ENCODE data around the gene ACBD4. TPM values are rescaled to one million over a fixed set of nuclear protein-coding genes. Genes with fewer than 3 reads are reported as not detected.
A peak's percentile ranks its signal among the peaks of the same experiment; 100 is the strongest.
"Not testable (repeated sequence)": the region's sequence is repeated elsewhere in the genome, so short reads cannot be mapped to it uniquely, and the experiment has no call there.

ACBD4 gene
- total RNA-seq, 4 donors from 2014 or later: 2.2 to 3.2 (median 2.5) TPM

DNA sequence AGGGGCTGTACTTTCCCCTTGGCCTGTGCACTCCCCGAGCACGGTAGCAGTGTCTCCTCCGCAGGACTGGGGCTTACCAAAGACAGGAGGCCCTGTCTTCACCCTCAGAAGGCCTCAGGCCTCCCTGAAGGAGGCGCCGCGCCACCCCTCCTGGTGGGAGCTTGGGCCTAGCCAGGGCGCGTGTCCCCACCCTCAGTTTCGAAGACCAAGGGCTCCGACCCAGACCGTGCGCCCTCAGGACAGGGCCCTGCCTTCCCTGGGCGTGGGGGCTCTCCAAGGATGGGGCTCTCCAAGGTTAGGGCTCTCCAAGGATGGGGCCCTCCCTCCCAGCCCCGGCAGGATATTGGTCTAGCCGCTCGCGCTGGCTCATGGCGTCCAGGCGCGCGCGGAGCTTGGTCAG, 14.9 kb upstream of the ACBD4 start:
- in situ Hi-C loops (cut with MboI; ENCODE audit: low sequenced_read_pairs in 4 of 4): loop anchor here in 1 of 4 donors (25.0 kb wide), 1 partner anchor 208 kb away; the partner anchor contains the start of gene GFAP
- intact Hi-C loops (cut with DNase I; ENCODE audit: low total_unique reads): no loop called here
- H3K4me3 ChIP-seq: no peak overlapping the region
- TF ChIP-seq, protein P1, sequence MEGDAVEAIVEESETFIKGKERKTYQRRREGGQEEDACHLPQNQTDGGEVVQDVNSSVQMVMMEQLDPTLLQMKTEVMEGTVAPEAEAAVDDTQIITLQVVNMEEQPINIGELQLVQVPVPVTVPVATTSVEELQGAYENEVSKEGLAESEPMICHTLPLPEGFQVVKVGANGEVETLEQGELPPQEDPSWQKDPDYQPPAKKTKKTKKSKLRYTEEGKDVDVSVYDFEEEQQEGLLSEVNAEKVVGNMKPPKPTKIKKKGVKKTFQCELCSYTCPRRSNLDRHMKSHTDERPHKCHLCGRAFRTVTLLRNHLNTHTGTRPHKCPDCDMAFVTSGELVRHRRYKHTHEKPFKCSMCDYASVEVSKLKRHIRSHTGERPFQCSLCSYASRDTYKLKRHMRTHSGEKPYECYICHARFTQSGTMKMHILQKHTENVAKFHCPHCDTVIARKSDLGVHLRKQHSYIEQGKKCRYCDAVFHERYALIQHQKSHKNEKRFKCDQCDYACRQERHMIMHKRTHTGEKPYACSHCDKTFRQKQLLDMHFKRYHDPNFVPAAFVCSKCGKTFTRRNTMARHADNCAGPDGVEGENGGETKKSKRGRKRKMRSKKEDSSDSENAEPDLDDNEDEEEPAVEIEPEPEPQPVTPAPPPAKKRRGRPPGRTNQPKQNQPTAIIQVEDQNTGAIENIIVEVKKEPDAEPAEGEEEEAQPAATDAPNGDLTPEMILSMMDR (IDR thresholded peaks at IDR 0.05 in 4 of 5, conservative IDR thresholded peaks at IDR 0.05 in 1 of 5): no peak
- TF ChIP-seq POLR2A (IDR thresholded peaks at IDR 0.05): no peak
- H3K36me3 ChIP-seq: peaks cover 0 to 15% of the 10 kb centered on the region in 2 donors
- ATAC-seq (no peak), DNase-seq (no peak)
- H3K27ac ChIP-seq: no peak overlapping the region
- no peaks in the 10 kb centered on the region for H3K9me3 ChIP-seq
- H3K4me1 ChIP-seq: peaks cover 26% of the 10 kb centered on the region in 2 donors
- H3K27me3 ChIP-seq: no peaks in the 10 kb centered on the region

DNA sequence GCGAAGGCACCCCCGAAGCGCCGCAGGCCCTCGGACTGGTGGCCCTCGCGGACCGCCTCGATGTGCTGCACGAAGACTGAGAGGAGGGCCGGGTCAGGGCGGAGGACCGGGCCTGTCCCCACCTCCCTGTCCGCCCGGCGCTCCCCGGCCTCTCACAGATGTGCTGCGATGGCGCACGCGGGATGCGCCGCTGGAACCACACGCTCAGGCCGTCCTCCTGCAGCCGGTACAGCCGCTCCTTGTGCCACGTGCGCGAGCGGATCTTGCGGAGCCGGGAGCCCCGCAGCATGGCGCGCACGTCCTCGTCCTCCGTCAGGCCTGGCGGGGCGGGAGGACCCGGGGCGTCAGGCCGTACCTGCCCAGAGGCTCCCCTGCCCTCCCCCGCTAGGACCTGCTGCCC, 14.4 kb upstream of the ACBD4 start:
- in situ Hi-C loops (cut with MboI; ENCODE audit: low sequenced_read_pairs in 4 of 4): loop anchor here in 1 of 4 donors (25.0 kb wide), 1 partner anchor 209 kb away; the partner anchor contains the start of gene GFAP

DNA sequence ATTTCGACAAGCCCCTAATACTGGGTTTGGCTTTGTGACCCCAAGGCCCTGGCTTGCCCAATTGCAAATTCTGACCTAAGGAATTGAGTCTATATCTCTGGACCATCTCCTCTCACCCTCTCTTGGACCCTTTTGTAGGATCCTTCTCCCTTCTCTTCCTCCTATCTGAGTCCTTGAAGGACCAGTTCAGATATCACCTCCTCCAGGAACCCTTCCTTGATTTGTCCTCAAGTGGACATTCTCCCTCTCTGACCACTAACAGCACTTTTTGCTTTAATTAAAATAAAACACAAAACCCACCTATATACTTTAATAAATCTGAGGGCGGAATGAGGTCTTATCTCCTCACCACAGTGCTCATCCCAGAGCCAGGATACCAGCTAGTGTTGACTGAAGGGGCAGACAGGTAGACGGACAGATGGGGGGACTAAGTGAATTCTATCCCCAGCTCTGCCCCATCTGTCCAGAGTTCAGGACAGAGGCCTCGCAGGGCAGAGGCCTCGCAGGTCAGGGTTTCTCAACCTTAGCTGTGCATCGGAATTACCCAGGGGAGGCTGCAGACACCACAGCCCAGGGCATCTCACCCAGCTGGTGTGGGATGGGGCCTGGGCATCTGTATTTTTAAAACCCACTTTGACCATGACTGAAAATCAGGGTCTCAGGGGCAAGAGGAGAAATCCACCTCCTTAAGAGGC, 12.3 kb upstream of the ACBD4 start:
- intact Hi-C loops (cut with DNase I; ENCODE audit: low total_unique reads): no loop called here
- in situ Hi-C loops (cut with MboI; ENCODE audit: low sequenced_read_pairs in 4 of 4): loop anchor here in 1 of 4 donors (25.0 kb wide), 1 partner anchor 211 kb away; the partner anchor contains the start of gene GFAP
- DNase-seq: no peak
- H3K4me1 ChIP-seq: peaks cover 44% of the 10 kb centered on the region in 2 donors
- ATAC-seq: no peak
- no peak for TF ChIP-seq POLR2A (IDR thresholded peaks at IDR 0.05)
- TF ChIP-seq, protein P1 (IDR thresholded peaks at IDR 0.05 in 4 of 5, conservative IDR thresholded peaks at IDR 0.05 in 1 of 5): no peak
- H3K4me3 ChIP-seq: no peak overlapping the region
- H3K9me3 ChIP-seq: no peaks in the 10 kb centered on the region
- no peaks in the 10 kb centered on the region for H3K27me3 ChIP-seq
- H3K36me3 ChIP-seq: peaks cover 0 to 7% of the 10 kb centered on the region in 2 donors
- peak overlapping the region in 3 of 4 donors; percentile 36 to 69 (median 53) for H3K27ac ChIP-seq

More for the DNA sequence above, 14.4 kb upstream of the ACBD4 start:
- no peak for DNase-seq
- Histone ChIP-seq H3K36me3 (peaks cover 0 to 15% of the 10 kb centered on the region in 2 donors), H3K27me3 (no peaks in the 10 kb centered on the region), H3K9me3 (no peaks in the 10 kb centered on the region), H3K27ac (no peak overlapping the region), H3K4me3 (no peak overlapping the region), H3K4me1 (peaks cover 26% of the 10 kb centered on the region in 2 donors)
- no peak for ATAC-seq
- intact Hi-C loops (cut with DNase I; ENCODE audit: low total_unique reads): no loop called here
- no peak for TF ChIP-seq POLR2A (IDR thresholded peaks at IDR 0.05)

DNA sequence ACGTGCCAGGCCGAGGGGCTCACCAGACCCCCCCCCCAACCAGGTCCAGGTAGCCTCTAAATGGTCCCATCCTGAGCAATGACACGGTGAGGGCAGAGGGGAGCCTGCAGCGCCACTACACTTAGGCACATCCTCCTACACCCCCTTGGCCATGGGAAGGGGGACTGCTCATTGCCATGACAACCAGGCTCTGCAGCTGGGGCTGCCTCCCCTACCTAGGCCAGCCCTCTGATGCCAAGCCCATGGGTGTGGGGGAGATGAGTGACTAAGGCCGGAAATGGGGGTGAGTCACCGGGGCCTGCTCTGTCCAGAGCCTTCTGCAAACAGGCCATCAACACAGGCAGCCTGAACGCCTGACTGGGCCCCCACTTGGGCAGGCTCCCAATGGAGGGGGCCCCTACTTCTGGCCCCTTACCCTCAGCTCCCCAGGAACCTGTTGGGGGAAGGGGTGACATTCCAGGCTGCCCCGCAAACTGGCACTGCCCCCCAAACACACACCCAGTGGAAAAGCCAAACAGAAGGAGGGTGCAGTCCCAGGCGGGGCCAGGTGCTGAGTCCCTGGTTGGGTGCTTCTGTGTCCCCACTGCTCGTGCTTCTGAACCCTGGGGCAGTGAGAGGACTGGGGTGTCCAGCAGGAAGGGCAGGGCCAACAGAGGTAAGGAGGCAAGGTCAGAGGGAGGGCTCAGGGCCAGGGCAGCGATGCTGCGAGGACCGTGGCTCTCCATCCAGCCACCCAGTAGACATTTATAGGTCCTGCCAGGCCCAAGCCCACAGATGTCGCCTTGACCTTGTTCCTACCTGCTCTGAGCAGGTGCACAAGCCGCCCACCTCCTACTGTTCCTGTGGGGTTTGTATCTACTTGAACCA, 11.3 kb upstream of the ACBD4 start:
- no peak for TF ChIP-seq POLR2A (IDR thresholded peaks at IDR 0.05)
- TF ChIP-seq, protein P1 (IDR thresholded peaks at IDR 0.05 in 4 of 5, conservative IDR thresholded peaks at IDR 0.05 in 1 of 5): no peak
- in situ Hi-C loops (cut with MboI; ENCODE audit: low sequenced_read_pairs in 4 of 4): loop anchor here in 1 of 4 donors (25.0 kb wide), 1 partner anchor 212 kb away; the partner anchor contains the start of gene GFAP
- Histone ChIP-seq H3K27me3 (no peaks in the 10 kb centered on the region), H3K27ac (peak overlapping the region; percentile 46 to 69 (median 56)), H3K9me3 (no peaks in the 10 kb centered on the region), H3K36me3 (no peaks in the 10 kb centered on the region), H3K4me3 (no peak overlapping the region), H3K4me1 (peaks cover 53 to 54% of the 10 kb centered on the region in 2 donors)
- intact Hi-C loops (cut with DNase I; ENCODE audit: low total_unique reads): no loop called here
- peak in 1 of 2 donors; percentile 56 for DNase-seq
- peak in 1 of 2 donors; percentile 41 for ATAC-seq

DNA sequence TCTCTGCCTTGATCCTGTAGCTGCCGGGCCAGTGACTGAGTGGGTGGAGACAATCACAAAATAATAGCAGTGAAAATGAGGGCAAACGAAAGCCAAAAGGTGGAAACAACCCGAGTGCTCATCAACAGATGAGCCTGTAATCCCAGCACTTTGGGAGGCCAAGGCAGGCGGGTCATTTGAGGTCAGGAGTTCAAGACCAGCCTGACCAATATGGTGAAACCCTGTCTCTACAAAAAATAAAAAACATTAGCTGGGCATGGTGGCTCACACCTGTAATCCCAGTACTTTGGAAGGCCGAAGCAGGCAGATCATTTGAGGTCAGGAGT, 10.7 kb upstream of the ACBD4 start:
- ATAC-seq; H3K36me3 ChIP-seq; H3K9me3 ChIP-seq; intact Hi-C loops (cut with DNase I; ENCODE audit: low total_unique reads); DNase-seq; H3K4me3 ChIP-seq; H3K27me3 ChIP-seq: not testable (repeated sequence)
- H3K4me1 ChIP-seq: peaks cover 59 to 60% of the 10 kb centered on the region in 2 donors
- peak overlapping the region; percentile 46 to 69 (median 56) for H3K27ac ChIP-seq
- in situ Hi-C loops (cut with MboI; ENCODE audit: low sequenced_read_pairs in 4 of 4): loop anchor here in 2 of 4 donors (25.0 kb wide), 1 partner anchor 212 kb away; the partner anchor contains the start of gene GFAP (in 2 of the 2)

Data from gastrocnemius medialis (tissue), 4 donors.